HepG2 (cell line): ENCODE results near the gene KANTR. TPM values are rescaled to one million over a fixed set of nuclear protein-coding genes. Genes with fewer than 3 reads are reported as not detected.
A peak's percentile ranks its signal among the peaks of the same experiment; 100 is the strongest.

Experiments
- CCDC6 ChIP-seq: sonication (generic); formaldehyde crosslinking; IDR thresholded peaks from 2 replicates; pipeline ENCODE4 v1.8.1; 2022; ENCODE audit warnings: mild to moderate bottlenecking, missing genetic modification reagents, moderate library complexity
- DDIT3 ChIP-seq: sonication (generic); formaldehyde crosslinking; IDR thresholded peaks from 2 replicates; pipeline ENCODE4 v1.4.0; 2020; ENCODE audit warnings: mild to moderate bottlenecking, missing genetic modification reagents
- HIVEP1 ChIP-seq: sonication (generic); formaldehyde crosslinking; IDR thresholded peaks from 2 replicates; pipeline ENCODE4 v1.4.0; 2020; ENCODE audit warnings: mild to moderate bottlenecking, missing genetic modification reagents
- HNRNPLL ChIP-seq: fragments of 200-400 bp; formaldehyde crosslinking; IDR thresholded peaks from 2 replicates; pipeline ENCODE4 v1.6.1; 2017; ENCODE audit warnings: mild to moderate bottlenecking, low read depth, low read length; ENCODE audit not compliant: poor library complexity, severe bottlenecking
- JUN ChIP-seq: sonication (generic); formaldehyde crosslinking; IDR thresholded peaks from 2 replicates; pipeline ENCODE4 v1.4.0; 2020; ENCODE audit warnings: mild to moderate bottlenecking, missing genetic modification reagents
- KLF15 ChIP-seq: sonication (generic); formaldehyde crosslinking; IDR thresholded peaks from 2 replicates; pipeline ENCODE4 v1.8.1; 2023; ENCODE audit warnings: borderline replicate concordance, mild to moderate bottlenecking, inconsistent platforms, missing genetic modification reagents, mixed read lengths
- NFKB2 ChIP-seq: sonication (generic); formaldehyde crosslinking; IDR thresholded peaks from 2 replicates; pipeline ENCODE4 v1.4.0; 2020; ENCODE audit warnings: missing genetic modification reagents, borderline replicate concordance
- NKX3-1 ChIP-seq: sonication (generic); formaldehyde crosslinking; IDR thresholded peaks from 2 replicates; pipeline ENCODE4 v1.5.0; 2020; ENCODE audit warnings: missing genetic modification reagents
- SETDB1 ChIP-seq: sonication (generic); formaldehyde crosslinking; IDR thresholded peaks from 2 replicates; pipeline ENCODE4 v1.5.1; 2020; ENCODE audit warnings: missing genetic modification reagents, mild to moderate bottlenecking, borderline replicate concordance
- SMC3 ChIP-seq: IDR thresholded peaks from 2 replicates; pipeline ENCODE4 v1.6.1; 2011; ENCODE audit warnings: low read length, improper control_type of control experiment
- SRSF4 ChIP-seq: fragments of 200-400 bp; formaldehyde crosslinking; IDR thresholded peaks from one replicate; pipeline ENCODE4 v1.6.1; 2018; ENCODE audit warnings: mild to moderate bottlenecking, low read depth, low read length, moderate library complexity; ENCODE audit not compliant: poor library complexity, severe bottlenecking
- ZBTB42 ChIP-seq: sonication (generic); formaldehyde crosslinking; IDR thresholded peaks from 2 replicates; pipeline ENCODE4 v1.5.0; 2020; ENCODE audit warnings: mild to moderate bottlenecking, missing genetic modification reagents
- ZKSCAN5 ChIP-seq: sonication (generic); formaldehyde crosslinking; IDR thresholded peaks from 2 replicates; pipeline ENCODE4 v1.5.1; 2020; ENCODE audit warnings: mild to moderate bottlenecking, missing genetic modification reagents
- ZNF256 ChIP-seq: sonication (generic); formaldehyde crosslinking; conservative IDR thresholded peaks from 2 replicates; pipeline ENCODE4 v1.4.0; 2020; ENCODE audit warnings: missing genetic modification reagents
- ZNF274 ChIP-seq: sonication (generic); formaldehyde crosslinking; IDR thresholded peaks from 2 replicates; pipeline ENCODE4 v1.5.1; 2020; ENCODE audit warnings: mild to moderate bottlenecking, missing genetic modification reagents
- ZNF670 ChIP-seq: sonication (generic); formaldehyde crosslinking; IDR thresholded peaks from 2 replicates; pipeline ENCODE4 v1.8.0; 2022; ENCODE audit warnings: mild to moderate bottlenecking, missing genetic modification reagents, borderline replicate concordance
- ZNF761 ChIP-seq: sonication (generic); formaldehyde crosslinking; conservative IDR thresholded peaks from 2 replicates; pipeline ENCODE4 v1.4.0; 2020; ENCODE audit warnings: mild to moderate bottlenecking, missing genetic modification reagents
- polyA plus RNA-seq, 8 experiments: library from polyadenylated mRNA; depleted of rRNA in 3 of 8; stranded (reverse) in 7 of 8; unstranded in 1 of 8; fragments of >200 nt; fragmentation: Illumina TruSeq in 4 of 8; extraction: Trizol in 4 of 8; gene quantifications; 2 replicates each; pipeline versions ENCODE4 v1.2.1 to v1.2.3, GENCODE V29; 2011 to 2016; ENCODE audit warnings: low read depth in 4 of 8, missing spikeins in 1 of 8, mixed read lengths in 1 of 8; ENCODE audit not compliant: insufficient read depth in 1 of 8
- total RNA-seq, 5 experiments: library from RNA; depleted of rRNA; stranded (reverse); fragments of >200 nt; fragmentation: Illumina TruSeq; extraction: Trizol; gene quantifications; 2 replicates each; pipeline ENCODE4 v1.2.3, GENCODE V29; 2016; ENCODE audit warnings: low read depth in 1 of 5
- TF ChIP-seq, protein P1 (sequence below): sonication (generic); formaldehyde crosslinking; IDR thresholded peaks from 2 replicates; pipeline ENCODE4 v1.5.1; 2020; ENCODE audit warnings: mild to moderate bottlenecking, missing genetic modification reagents, moderate library complexity
- TF ChIP-seq, protein P2 (sequence below): sonication (generic); formaldehyde crosslinking; IDR thresholded peaks from 2 replicates; pipeline ENCODE4 v1.4.0; 2020; ENCODE audit warnings: mild to moderate bottlenecking, missing genetic modification reagents

The KANTR gene
- total and polyA plus RNA-seq, 2 of the 13 experiments (the other 11 are each of a cell fraction or from before 2014, with no cell fraction given): 4.4 to 9.0 TPM

GRCh38 chrX:53081925-53082772 is 11.8 kb upstream of the KANTR start, which contains the start of gene TSPYL2 (continued):
- TF ChIP-seq HNRNPLL: peak; percentile 51
- TF ChIP-seq, protein P1, sequence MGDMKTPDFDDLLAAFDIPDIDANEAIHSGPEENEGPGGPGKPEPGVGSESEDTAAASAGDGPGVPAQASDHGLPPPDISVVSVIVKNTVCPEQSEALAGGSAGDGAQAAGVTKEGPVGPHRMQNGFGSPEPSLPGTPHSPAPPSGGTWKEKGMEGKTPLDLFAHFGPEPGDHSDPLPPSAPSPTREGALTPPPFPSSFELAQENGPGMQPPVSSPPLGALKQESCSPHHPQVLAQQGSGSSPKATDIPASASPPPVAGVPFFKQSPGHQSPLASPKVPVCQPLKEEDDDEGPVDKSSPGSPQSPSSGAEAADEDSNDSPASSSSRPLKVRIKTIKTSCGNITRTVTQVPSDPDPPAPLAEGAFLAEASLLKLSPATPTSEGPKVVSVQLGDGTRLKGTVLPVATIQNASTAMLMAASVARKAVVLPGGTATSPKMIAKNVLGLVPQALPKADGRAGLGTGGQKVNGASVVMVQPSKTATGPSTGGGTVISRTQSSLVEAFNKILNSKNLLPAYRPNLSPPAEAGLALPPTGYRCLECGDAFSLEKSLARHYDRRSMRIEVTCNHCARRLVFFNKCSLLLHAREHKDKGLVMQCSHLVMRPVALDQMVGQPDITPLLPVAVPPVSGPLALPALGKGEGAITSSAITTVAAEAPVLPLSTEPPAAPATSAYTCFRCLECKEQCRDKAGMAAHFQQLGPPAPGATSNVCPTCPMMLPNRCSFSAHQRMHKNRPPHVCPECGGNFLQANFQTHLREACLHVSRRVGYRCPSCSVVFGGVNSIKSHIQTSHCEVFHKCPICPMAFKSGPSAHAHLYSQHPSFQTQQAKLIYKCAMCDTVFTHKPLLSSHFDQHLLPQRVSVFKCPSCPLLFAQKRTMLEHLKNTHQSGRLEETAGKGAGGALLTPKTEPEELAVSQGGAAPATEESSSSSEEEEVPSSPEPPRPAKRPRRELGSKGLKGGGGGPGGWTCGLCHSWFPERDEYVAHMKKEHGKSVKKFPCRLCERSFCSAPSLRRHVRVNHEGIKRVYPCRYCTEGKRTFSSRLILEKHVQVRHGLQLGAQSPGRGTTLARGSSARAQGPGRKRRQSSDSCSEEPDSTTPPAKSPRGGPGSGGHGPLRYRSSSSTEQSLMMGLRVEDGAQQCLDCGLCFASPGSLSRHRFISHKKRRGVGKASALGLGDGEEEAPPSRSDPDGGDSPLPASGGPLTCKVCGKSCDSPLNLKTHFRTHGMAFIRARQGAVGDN: peak; percentile 56
- no peak for TF ChIP-seq SETDB1 (CRISPR knock-in tag)
- TF ChIP-seq, protein P2, sequence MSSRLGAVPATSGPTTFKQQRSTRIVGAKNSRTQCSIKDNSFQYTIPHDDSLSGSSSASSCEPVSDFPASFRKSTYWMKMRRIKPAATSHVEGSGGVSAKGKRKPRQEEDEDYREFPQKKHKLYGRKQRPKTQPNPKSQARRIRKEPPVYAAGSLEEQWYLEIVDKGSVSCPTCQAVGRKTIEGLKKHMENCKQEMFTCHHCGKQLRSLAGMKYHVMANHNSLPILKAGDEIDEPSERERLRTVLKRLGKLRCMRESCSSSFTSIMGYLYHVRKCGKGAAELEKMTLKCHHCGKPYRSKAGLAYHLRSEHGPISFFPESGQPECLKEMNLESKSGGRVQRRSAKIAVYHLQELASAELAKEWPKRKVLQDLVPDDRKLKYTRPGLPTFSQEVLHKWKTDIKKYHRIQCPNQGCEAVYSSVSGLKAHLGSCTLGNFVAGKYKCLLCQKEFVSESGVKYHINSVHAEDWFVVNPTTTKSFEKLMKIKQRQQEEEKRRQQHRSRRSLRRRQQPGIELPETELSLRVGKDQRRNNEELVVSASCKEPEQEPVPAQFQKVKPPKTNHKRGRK (CRISPR knock-in tag): no peak
- TF ChIP-seq ZKSCAN5 (CRISPR knock-in tag): no peak
- TF ChIP-seq ZNF256 (CRISPR knock-in tag): no peak
- TF ChIP-seq DDIT3 (CRISPR knock-in tag): no peak
- TF ChIP-seq SRSF4: no peak
- TF ChIP-seq ZNF274: no peak
- TF ChIP-seq CCDC6 (CRISPR knock-in tag): no peak
- TF ChIP-seq SMC3: no peak
- TF ChIP-seq ZBTB42 (CRISPR knock-in tag): no peak
- TF ChIP-seq ZNF761: no peak
- no peak for TF ChIP-seq ZNF670
- TF ChIP-seq NFKB2 (CRISPR knock-in tag): no peak
- TF ChIP-seq HIVEP1 (CRISPR knock-in tag): no peak
- no peak for TF ChIP-seq KLF15 (CRISPR knock-in tag)
- no peak for TF ChIP-seq NKX3-1
- no peak for TF ChIP-seq JUN (CRISPR knock-in tag)
